Endothelial cell of umbilical vein (primary cell): Measurements from ENCODE around the gene CDK6.

Experiments used
- CTCF ChIP-seq, 2 donors: IDR thresholded peaks; 1 replicate in 1 of 2; 2 replicates in 1 of 2; pipeline ENCODE4 v1.5.1; 2011; ENCODE audit warnings: low read length in 2 of 2, mild to moderate bottlenecking in 2 of 2, moderate library complexity in 2 of 2, control low read depth in 1 of 2, inconsistent platforms in 1 of 2, low read depth in 1 of 2; ENCODE audit not compliant: insufficient read depth in 1 of 2; ENCODE audit errors: extremely low read depth in 1 of 2
- JUN ChIP-seq: IDR thresholded peaks from 2 replicates; pipeline ENCODE4 v1.6.1; 2011; ENCODE audit warnings: borderline replicate concordance, low read depth; ENCODE audit not compliant: insufficient read length, insufficient read depth

GRCh38 chr7:92586841-92587240, 249.5 kb downstream of the CDK6 start:
- TF ChIP-seq JUN (no peak), CTCF (IDR thresholded peaks at IDR 0.05; ENCODE audit: extremely low read depth in 1 of 2, insufficient read depth in 1 of 2, low read depth in 1 of 2, low read length in 2 of 2) (no peak)
